Stimulated activated CD8-positive, alpha-beta memory T cell treated with anti-CD3 and anti-CD28 coated beads, Interleukin-2, amount 100 ng/mL, for 48 hours (primary cell): ENCODE measurements around the gene TBPL2.
"Not testable (repeated sequence)": the region's sequence is repeated elsewhere in the genome, so short reads cannot be mapped to it uniquely, and the experiment has no call there.

Source experiments
- DNase-seq, 2 donors: peaks; one replicate each; pipeline ENCODE4 v3.0.0-alpha.2; 2020; ENCODE audit warnings: low read depth in 2 of 2

Gene TBPL2

GRCh38 chr14:55404173-55404854 is 36.1 kb downstream of the TBPL2 start:
- no peak for DNase-seq

GRCh38 chr14:55401751-55402150 is 38.7 kb downstream of the TBPL2 start:
- no peak for DNase-seq

- DNase-seq, result no peak
Measured at GRCh38 chr14:55399852-55400251, 40.6 kb downstream of the TBPL2 start.

GRCh38 chr14:55399183-55399582 is 41.2 kb downstream of the TBPL2 start:
- no peak for DNase-seq

GRCh38 chr14:55398679-55399078 is 41.7 kb downstream of the TBPL2 start:
- no peak for DNase-seq

GRCh38 chr14:55389330-55389729 is 51.1 kb downstream of the TBPL2 start:
- DNase-seq, result no peak

- no peak for DNase-seq
Measured at GRCh38 chr14:55388160-55388559, 52.3 kb downstream of the TBPL2 start.

- DNase-seq, result no peak
Measured at GRCh38 chr14:55387121-55387520, 53.3 kb downstream of the TBPL2 start.

GRCh38 chr14:55386037-55386808 is 54.2 kb downstream of the TBPL2 start:
- no peak for DNase-seq

- no peak for DNase-seq
Measured at GRCh38 chr14:55384536-55384935, 55.9 kb downstream of the TBPL2 start.

- no peak for DNase-seq
Measured at GRCh38 chr14:55383541-55384140, 56.8 kb downstream of the TBPL2 start.

GRCh38 chr14:55383056-55383466 is 57.4 kb downstream of the TBPL2 start:
- not testable (repeated sequence) for DNase-seq

- DNase-seq, result no peak
Measured at GRCh38 chr14:55382483-55382882, 57.9 kb downstream of the TBPL2 start.

GRCh38 chr14:55381561-55381960 is 58.9 kb downstream of the TBPL2 start:
- no peak for DNase-seq

- no peak for DNase-seq
Measured at GRCh38 chr14:55381040-55381439, 59.4 kb downstream of the TBPL2 start.

GRCh38 chr14:55377236-55377635 is 63.2 kb downstream of the TBPL2 start:
- DNase-seq, result no peak

GRCh38 chr14:55374771-55375170 is 65.6 kb downstream of the TBPL2 start:
- no peak for DNase-seq

- DNase-seq, result no peak
Measured at GRCh38 chr14:55373784-55374705, 66.4 kb downstream of the TBPL2 start.

GRCh38 chr14:55372825-55373224 is 67.6 kb downstream of the TBPL2 start:
- no peak for DNase-seq

GRCh38 chr14:55372423-55372822 is 68.0 kb downstream of the TBPL2 start:
- no peak for DNase-seq

GRCh38 chr14:55370883-55371455 is 69.4 kb downstream of the TBPL2 start:
- DNase-seq, result no peak
